GM21786 (cell line): ENCODE results near the gene PEPD.
A peak's percentile ranks its signal among the peaks of the same experiment; 100 is the strongest.

Experiments used
- ATAC-seq: cut with Tn5 transposase; IDR thresholded peaks from one replicate; pipeline ENCODE4 v1.9.1; 2021; ENCODE audit not compliant: unreplicated experiment

Gene PEPD

GRCh38 chr19:33387351-33388230 lies 134.0 kb downstream of the PEPD start:
- ATAC-seq: no peak

- ATAC-seq: no peak
Measured at GRCh38 chr19:33386361-33386858, 135.2 kb downstream of the PEPD start.

- ATAC-seq: no peak
Measured at GRCh38 chr19:33385956-33386355, 135.6 kb downstream of the PEPD start.

DNA sequence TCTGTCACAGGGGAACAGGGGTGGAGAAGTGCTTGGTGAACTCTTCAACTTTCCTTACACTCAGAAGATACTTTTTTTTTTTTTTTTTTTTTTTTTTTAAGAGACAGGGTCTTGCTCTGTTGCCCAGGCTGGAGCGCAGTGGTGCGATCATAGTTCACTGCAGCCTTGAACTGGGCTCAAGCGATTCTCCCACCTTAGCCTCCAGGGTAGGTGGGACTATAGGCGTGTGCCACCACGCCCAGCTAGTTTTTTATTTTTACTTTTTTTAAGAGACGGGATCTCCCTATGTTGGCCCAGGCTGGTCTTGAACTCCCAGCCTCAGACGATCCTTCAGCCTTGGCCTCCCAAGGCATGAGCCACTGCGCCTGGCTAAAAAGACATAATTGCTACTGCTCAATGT lies 136.6 kb downstream of the PEPD start:
- no peak for ATAC-seq

DNA sequence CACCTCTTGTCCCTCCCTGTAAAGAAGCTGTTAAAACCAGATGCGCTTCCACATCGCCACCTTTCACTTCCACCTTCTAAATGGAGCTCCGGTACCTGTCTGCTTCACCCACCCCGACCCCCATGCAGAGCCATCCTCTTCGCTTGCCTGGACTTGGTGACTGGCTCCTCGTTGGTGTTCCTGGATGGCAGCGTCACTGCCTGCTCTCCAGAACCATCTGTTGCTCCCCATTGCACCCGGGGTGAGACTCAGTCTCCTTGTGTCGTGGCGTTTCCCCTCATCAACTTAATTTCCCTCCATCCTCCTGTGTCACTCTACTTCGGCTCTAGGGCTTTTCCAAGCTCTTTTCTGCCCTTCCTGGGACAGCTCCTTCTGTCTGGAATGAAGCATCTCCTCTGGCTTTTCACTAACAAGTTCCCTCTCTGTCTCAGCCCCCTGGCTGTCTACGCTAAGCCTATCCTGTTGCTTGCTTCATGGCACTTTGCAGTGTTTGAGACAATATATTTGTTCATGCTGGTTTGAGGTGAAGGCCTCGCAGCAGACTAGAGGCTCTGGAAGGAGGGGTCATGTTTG lies 137.8 kb downstream of the PEPD start:
- ATAC-seq: no peak

DNA sequence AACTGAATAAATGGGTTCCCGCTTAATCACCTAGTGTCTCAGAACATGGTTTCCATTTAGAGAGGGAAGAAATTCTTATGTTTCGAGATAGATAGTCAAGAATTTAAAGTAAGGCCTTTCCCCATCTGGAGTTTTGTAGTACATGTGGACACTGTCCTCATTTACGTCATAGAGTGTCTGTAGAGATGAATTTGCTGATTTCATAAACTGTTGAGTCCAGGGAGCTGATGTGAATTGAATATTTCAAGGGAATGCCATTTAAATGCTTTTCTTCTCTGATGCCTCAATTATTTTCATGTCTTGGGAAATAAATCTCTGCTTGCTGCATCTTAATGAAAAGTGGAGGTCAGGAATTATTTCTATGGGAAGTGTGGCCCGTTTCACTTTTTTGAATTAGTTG lies 138.6 kb downstream of the PEPD start:
- no peak for ATAC-seq

DNA sequence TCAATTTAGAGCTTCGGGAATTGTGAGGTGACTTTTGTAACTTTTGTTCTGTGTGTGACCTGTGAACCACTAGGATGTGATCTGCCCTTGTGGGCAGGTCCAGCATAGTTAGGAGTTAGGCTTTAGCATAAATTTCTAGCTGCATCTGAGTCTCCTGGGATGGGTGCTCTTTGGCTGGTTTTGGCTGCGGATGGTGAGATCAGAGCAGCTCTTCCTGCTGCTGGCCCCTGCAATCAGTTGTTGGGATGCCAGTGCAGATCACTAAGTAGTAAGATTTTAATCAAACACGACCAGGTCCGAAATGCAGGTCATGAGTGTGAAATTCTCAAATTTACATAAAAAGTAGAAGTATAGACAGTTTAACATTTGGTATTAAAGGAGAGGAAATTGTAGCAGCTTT lies 139.6 kb downstream of the PEPD start:
- no peak for ATAC-seq

- no peak for ATAC-seq
Measured at GRCh38 chr19:33381101-33381500, 140.5 kb downstream of the PEPD start.

GRCh38 chr19:33379151-33379829 lies 142.3 kb downstream of the PEPD start:
- ATAC-seq: no peak

- ATAC-seq: no peak
Measured at GRCh38 chr19:33377586-33378475, 143.8 kb downstream of the PEPD start.

GRCh38 chr19:33376941-33377557 lies 144.5 kb downstream of the PEPD start:
- ATAC-seq: no peak

DNA sequence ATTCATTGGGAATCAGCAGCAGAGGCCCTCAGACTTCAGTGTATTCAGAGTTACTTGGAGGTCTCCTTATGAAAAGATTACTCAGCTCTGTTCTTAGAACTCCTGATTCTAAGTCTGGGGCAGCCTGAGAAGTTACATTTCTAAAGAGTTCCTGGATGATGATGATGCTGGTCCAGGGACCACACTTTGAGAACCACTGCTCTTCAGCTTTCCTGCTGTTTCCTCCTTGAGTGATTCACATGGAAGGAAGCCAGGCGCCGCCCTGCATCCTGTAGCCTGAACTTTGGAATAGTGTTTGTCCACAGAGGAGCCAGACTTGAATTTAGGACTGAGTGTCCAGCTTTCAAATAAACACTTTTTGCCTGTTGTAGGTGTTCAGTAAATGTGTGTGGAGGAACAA lies 145.2 kb downstream of the PEPD start:
- no peak for ATAC-seq

GRCh38 chr19:33375837-33376159 lies 145.8 kb downstream of the PEPD start:
- ATAC-seq: no peak

GRCh38 chr19:33375156-33375836 lies 146.3 kb downstream of the PEPD start:
- no peak for ATAC-seq

GRCh38 chr19:33374236-33374714 lies 147.3 kb downstream of the PEPD start:
- ATAC-seq: no peak

- ATAC-seq: peak; percentile 86
Measured at GRCh38 chr19:33373453-33374235, 147.9 kb downstream of the PEPD start, which contains the start of gene CEBPG. CEBPG (plus strand) TSS chr19:33373709; CDS start chr19:33379240, 5,531 bp downstream.

DNA sequence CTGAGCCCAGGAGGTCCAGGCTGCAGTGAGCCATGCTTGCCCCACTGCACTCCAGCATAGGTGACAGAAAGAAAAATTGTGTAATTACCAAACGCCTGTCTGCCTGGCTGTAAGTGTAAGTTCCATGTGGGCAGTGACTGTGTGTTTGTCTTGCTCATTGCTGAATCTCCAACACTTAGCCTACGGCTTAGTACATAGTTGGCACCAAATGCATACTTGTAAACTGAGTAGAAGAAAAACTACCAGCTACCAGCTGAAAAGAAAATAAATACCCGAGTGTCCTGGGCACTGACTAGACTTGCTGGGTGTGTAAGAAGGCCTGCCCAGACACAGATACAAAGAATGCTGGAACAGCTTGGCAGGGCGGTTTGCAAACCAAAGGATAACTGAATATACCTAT lies 150.8 kb downstream of the PEPD start:
- ATAC-seq: no peak

GRCh38 chr19:33368074-33368864 lies 153.3 kb downstream of the PEPD start:
- ATAC-seq: no peak
